PFSK-1 (cell line): ENCODE data around the gene PSMA5.

Experiments used
- POLR2AphosphoS5 ChIP-seq: IDR thresholded peaks from 2 replicates; pipeline ENCODE4 v1.6.1; 2012; ENCODE audit warnings: low read depth, mild to moderate bottlenecking, control low read depth, low read length, moderate library complexity
- REST ChIP-seq, 2 experiments: IDR thresholded peaks; 2 replicates each; pipeline versions ENCODE4 v1.6.1 to v1.8.0; 2011 to 2012; ENCODE audit warnings: low read depth in 2 of 2, low read length in 2 of 2, control low read depth in 1 of 2, inconsistent platforms in 1 of 2, mild to moderate bottlenecking in 1 of 2, moderate library complexity in 1 of 2; ENCODE audit not compliant: insufficient read depth in 1 of 2
- SIN3A ChIP-seq: IDR thresholded peaks from 2 replicates; pipeline ENCODE4 v1.6.1; 2012; ENCODE audit warnings: mild to moderate bottlenecking, low read length, moderate library complexity, borderline replicate concordance; ENCODE audit not compliant: insufficient read depth
- TAF1 ChIP-seq: IDR thresholded peaks from 2 replicates; pipeline ENCODE4 v1.6.1; 2012; ENCODE audit warnings: low read length, control low read depth, borderline replicate concordance; ENCODE audit not compliant: insufficient read depth

GRCh38 chr1:109475261-109475660 is 49.0 kb upstream of the PSMA5 start:
- TF ChIP-seq POLR2AphosphoS5 (no peak), TAF1 (no peak), REST (IDR thresholded peaks at IDR 0.05; ENCODE audit: insufficient read depth in 1 of 2, low read depth in 2 of 2, low read length in 2 of 2) (no peak), SIN3A (no peak)
